ENCODE data around the gene IFT74. TPM values are rescaled to one million over a fixed set of nuclear protein-coding genes. Genes with fewer than 3 reads are reported as not detected.

The IFT74 gene
- total and polyA plus RNA-seq, 9 of the 15 experiments (the other 6 are each of a cell fraction or from before 2014, with no cell fraction given): 6.1 to 13.2 (median 9.3) TPM

- Histone ChIP-seq H3K9me3 (replicated peaks; ENCODE audit: control insufficient read depth, insufficient read depth, low read depth, low read length) (no peaks in the 10 kb centered on the region), H3K27ac (ENCODE audit: extremely low read depth, low read depth, low read length) (no peak overlapping the region), H3K27me3 (ENCODE audit: control insufficient read depth in 2 of 2, insufficient read depth in 2 of 2, low read length in 2 of 2) (no peaks in the 10 kb centered on the region), H3K9me1 (ENCODE audit: control insufficient read depth, insufficient read depth, low read length) (no peaks in the 10 kb centered on the region), H3K36me3 (ENCODE audit: control insufficient read depth, insufficient read depth, low read length) (peaks cover 60% of the 10 kb centered on the region; the same call in 2 of the 3 replicates), H3K4me2 (ENCODE audit: insufficient read depth, low read length) (no peak overlapping the region), H2AFZ (ENCODE audit: low read depth, low read length) (no peak overlapping the region), H3K9ac (ENCODE audit: insufficient read depth in 1 of 2, low read depth in 2 of 2, low read length in 2 of 2) (no peak overlapping the region), H3K4me1 (replicated peaks in 1 of 2; ENCODE audit: control insufficient read depth in 2 of 2, insufficient read depth in 2 of 2, low read length in 2 of 2) (no peaks in the 10 kb centered on the region), H3K79me2 (ENCODE audit: control insufficient read depth, insufficient read depth, low read length) (no peaks in the 10 kb centered on the region), H4K20me1 (replicated peaks; ENCODE audit: control insufficient read depth, insufficient read depth, low read length) (no peaks in the 10 kb centered on the region), H3K4me3 (no peak overlapping the region)
- POLR2A ChIA-PET: no interaction called here
- in situ Hi-C loops (cut with MboI): no loop called here
- FAIRE-seq (no peak), ATAC-seq (no peak), DNase-seq (ENCODE audit: extremely low read depth in 1 of 4, low spot score in 3 of 4) (no peak)
- WGBS (ENCODE audit: insufficient coverage, low coverage, missing lambda C conversion rate): 88% methylated on average over 3 of the region's 4 CpGs
- intact Hi-C loops (cut with micrococcal nuclease): no loop called here
- TF ChIP-seq OTX1 (CRISPR knock-in tag; IDR thresholded peaks at IDR 0.05) (no peak), STAT5B (CRISPR knock-in tag; IDR thresholded peaks at IDR 0.05) (no peak), DLX4 (CRISPR knock-in tag; IDR thresholded peaks at IDR 0.05) (no peak), HBP1 (CRISPR knock-in tag; IDR thresholded peaks at IDR 0.05) (no peak), HDAC2 (IDR thresholded peaks at IDR 0.05) (no peak)
- CTCF ChIA-PET (ENCODE audit: low intra/inter-chr PET ratio): no interaction called here
- BruUV-seq (replicated peaks): no TSS peak
Measured at GRCh38 chr9:26925609-26926008, 30.6 kb upstream of the IFT74 start.
